GM19452 (cell line): Measurements from ENCODE around the gene KIF5A.
"Not testable (repeated sequence)": the region's sequence is repeated elsewhere in the genome, so short reads cannot be mapped to it uniquely, and the experiment has no call there.

Source experiments
- ATAC-seq: cut with Tn5 transposase; IDR thresholded peaks from one replicate; pipeline ENCODE4 v1.9.1; 2021; ENCODE audit not compliant: unreplicated experiment

KIF5A gene

GRCh38 chr12:57553343-57554202 is 3.7 kb downstream of the KIF5A start:
- no peak for ATAC-seq

- no peak for ATAC-seq
Observed at GRCh38 chr12:57554453-57554852, 4.6 kb downstream of the KIF5A start.

- ATAC-seq = no peak
Observed at GRCh38 chr12:57554897-57555296, 5.1 kb downstream of the KIF5A start.

- no peak for ATAC-seq
Observed at GRCh38 chr12:57558864-57559263, 9.0 kb downstream of the KIF5A start.

GRCh38 chr12:57560516-57560915 is 10.7 kb downstream of the KIF5A start:
- no peak for ATAC-seq

GRCh38 chr12:57561117-57561516 is 11.3 kb downstream of the KIF5A start:
- not testable (repeated sequence) for ATAC-seq

- no peak for ATAC-seq
Observed at GRCh38 chr12:57563358-57563757, 13.5 kb downstream of the KIF5A start.

- no peak for ATAC-seq
Observed at GRCh38 chr12:57564178-57564740, 14.4 kb downstream of the KIF5A start.

- ATAC-seq = no peak
Observed at GRCh38 chr12:57568838-57569237, 19.0 kb downstream of the KIF5A start.

GRCh38 chr12:57569858-57570257 is 20.0 kb downstream of the KIF5A start:
- no peak for ATAC-seq

- ATAC-seq = not testable (repeated sequence)
Observed at GRCh38 chr12:57570438-57570837, 20.6 kb downstream of the KIF5A start.

- ATAC-seq = no peak
Observed at GRCh38 chr12:57571926-57572762, 22.3 kb downstream of the KIF5A start.

- ATAC-seq = no peak
Observed at GRCh38 chr12:57574795-57575194, 25.0 kb downstream of the KIF5A start.

GRCh38 chr12:57575771-57576612 is 26.1 kb downstream of the KIF5A start:
- ATAC-seq = no peak

- no peak for ATAC-seq
Observed at GRCh38 chr12:57576613-57577160, 26.8 kb downstream of the KIF5A start.

- ATAC-seq = no peak
Observed at GRCh38 chr12:57577981-57578758, 28.3 kb downstream of the KIF5A start.

GRCh38 chr12:57579011-57579410 is 29.2 kb downstream of the KIF5A start:
- ATAC-seq = no peak

GRCh38 chr12:57579677-57580465 is 30.0 kb downstream of the KIF5A start:
- ATAC-seq = no peak

GRCh38 chr12:57580466-57580795 is 30.6 kb downstream of the KIF5A start:
- no peak for ATAC-seq
